ELF-1 (cell line): ENCODE measurements around the gene B3GLCT.
"Not testable (repeated sequence)": the region's sequence is repeated elsewhere in the genome, so short reads cannot be mapped to it uniquely, and the experiment has no call there.

Experiments
- DNase-seq: peaks from one replicate; pipeline ENCODE4 v3.0.0-alpha.2; 2016; ENCODE audit warnings: low read depth, low spot score

Gene B3GLCT

DNA sequence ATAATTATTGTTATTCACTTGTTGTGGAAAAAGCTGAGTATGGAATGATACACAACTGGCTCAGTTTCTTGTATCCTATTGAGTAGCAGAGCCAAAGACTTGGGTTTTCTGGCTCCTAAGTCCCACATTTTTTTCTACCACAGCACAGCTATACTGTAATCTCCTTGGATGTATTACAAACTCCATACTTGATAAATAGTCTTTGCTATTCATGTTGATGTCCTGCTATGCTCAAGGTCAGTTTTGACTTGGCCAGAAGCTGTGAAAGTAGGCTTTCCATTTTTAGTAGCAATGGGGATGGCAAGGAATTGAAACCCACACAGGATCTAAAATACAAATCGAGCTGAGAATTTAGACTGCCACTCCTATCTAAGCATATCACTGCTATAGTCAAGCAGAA is 79.1 kb downstream of the B3GLCT start:
- no peak for DNase-seq

DNA sequence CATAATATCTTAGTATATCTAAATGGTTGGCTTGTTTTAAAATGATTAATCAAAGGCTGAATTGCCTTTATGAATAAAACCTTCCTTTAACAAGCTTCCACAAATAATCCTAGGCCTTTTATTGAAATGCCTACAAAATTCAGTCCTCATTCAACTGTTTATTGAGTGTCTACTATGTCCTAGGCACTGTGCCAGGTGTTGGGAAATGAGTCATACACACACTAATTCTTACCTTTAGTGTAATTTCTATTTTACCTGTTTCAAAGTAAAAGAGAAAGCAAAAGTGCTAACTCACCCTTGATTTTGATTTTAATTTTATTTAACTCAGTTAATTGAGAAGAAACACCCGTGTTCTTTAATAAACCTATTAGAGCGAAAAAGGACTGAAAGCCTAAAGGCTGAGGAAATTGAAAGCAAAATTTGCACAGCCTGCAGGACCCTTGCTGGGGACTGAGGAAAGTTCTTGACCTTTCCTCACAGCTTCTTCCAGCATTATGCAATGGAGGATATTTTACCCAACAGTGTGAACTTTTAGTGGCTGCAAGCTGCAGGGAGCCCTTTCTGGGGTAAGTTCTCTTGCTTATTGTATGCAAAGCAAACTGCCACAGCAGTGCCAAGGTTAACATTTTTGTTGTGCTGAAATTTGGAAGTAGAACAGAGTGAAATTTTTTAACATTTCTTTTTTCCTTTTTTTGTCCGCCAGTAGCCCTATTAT is 83.1 kb downstream of the B3GLCT start:
- DNase-seq: no peak

DNA sequence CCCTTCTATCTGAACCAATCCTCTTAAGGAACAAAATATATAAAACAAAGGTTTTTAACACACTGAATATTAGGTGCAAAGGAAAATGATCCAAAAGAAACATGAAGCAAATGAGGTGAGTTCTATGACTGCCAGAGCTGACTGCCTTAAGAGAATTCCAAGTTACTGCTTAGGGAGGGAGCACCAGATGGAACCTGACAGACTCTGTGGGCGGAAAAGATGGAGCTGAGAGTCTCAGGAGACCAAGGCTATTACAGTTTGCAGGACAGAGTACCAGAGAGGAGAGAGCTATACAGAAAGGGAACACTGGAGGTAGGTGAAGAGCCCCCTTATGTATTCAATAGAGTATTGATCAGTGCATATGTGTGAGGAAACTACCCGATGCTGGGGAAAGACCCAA is 87.2 kb downstream of the B3GLCT start:
- DNase-seq: no peak

DNA sequence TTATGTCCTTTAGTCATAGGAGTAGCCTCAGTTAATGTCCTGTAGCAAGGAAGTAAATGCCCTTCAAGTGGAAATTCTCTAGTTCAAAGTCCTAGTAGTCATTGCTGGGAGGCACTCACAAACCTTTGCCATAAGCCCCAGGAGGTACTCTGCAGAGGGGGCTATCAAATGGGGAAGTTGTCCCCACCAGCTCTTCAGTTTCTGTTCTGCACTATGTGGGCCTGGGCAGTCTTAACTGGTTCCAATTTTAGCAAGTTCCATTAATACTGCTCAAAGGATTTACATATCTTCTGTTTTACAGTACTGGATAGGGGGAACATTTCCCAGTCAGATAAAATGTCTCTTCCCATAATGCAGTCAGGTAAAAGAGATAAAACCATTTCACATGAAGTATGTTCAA is 101.3 kb downstream of the B3GLCT start:
- no peak for DNase-seq

DNA sequence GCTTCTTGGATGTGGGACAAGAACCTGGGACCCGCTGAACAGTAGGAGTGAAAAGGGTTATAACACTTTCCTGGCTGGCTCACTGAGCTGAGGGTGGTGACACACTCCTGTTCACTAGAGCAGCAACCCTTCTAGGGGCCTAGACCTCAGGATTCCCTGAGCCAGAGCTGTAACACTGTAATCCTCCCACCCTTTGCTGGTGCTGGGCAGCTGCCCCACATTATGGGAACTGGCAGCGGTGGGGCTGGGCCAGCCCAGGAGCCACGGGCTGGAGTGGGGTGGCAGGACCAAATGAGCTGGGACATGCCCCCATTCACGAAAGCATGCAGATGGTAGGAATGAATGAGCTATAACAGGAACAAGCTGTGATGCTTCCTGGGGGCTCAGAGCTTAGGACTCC is 110.6 kb downstream of the B3GLCT start:
- no peak for DNase-seq

DNA sequence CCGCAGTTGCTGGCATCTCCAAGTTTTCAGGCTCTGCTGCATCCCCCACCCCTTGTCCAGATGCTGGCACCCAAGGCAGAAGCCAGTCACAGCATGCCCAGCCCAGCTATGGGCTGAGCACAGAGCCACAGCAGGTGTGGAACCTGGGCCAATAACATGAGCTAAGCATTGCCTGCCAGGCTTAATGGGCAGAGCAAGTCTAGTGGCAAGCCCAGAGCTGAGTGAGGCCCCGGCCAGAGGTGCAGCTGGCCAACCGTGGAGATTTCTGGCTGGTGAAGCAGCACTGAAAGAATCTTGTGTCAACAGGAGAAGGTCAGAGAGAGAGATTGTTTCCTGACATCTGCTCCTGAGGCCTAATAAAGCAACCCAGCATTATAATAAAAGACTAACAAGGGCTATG is 111.0 kb downstream of the B3GLCT start:
- no peak for DNase-seq

DNA sequence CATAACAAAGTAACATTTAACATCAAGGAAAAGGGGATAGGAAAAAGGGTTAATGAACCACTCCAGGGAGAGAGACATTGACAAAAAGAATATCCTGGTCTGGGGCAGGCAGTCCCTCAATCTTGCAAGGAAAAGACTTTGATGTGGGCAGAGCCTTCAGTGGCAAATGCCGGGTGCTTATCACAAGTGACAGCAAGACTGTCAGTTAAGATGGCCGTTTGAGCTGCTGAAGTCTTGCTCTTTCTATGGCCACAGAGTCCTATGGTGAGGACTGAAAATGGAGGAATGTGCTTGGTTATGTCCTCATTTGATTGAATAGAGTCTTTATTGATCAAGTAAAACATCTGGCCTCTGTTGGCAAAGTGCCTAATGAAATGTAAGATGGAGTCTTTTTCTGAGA is 112.1 kb downstream of the B3GLCT start:
- DNase-seq: no peak

DNA sequence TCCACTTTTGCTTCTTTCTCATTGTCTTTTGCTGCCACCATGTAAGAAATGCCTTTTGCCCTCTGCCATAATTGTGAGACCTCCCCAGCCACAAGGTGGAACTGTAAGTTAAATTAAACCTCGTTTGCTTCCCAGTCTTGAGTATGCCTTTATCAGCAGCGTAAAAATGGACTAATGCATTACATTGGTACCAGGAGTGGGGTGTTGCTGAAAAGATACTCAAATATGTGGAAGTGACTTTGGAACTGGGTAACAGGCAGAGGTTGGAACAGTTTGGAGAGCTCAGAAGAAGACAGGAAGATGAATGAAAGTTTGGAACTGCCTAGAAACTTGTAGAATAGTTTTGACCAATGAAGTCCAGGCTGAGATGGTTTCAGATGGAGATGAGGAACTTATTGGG is 115.2 kb downstream of the B3GLCT start:
- no peak for DNase-seq

DNA sequence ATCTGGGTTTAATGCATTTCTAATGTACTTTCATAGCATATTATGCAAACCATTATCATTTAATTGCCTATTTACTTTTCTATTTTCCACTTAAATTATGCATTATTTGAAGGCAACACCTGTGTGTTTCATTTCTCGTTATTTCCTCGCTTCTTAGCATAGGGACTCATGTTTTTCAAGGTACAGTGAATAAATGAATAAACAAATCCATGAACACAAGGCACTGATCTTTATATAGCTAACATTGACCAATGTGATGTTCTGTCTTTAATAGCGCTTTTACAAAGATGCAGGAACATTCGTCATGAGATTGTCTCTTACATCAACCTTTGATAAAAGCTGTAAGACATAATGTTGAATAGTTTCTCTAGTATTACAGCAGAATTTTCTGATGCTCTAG is 121.2 kb downstream of the B3GLCT start:
- no peak for DNase-seq

DNA sequence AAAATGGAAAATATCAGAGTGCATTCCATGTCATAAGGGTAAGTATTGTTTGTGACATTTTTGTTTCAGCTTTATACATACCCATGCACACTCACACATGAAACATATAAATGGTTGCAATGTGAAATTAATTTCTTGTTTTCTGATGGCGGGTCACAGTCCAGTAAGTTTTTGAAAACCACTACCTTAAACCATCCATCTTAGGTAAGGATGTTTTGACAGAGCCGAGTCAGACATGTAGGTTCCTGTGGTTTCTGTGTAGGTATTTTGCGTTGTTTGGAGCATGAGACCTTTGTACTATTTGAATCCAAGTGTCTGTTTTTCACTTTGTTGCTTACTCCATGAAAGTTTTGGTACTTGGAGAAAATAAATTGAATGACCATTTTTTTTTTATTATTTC is 121.7 kb downstream of the B3GLCT start:
- no peak for DNase-seq

DNA sequence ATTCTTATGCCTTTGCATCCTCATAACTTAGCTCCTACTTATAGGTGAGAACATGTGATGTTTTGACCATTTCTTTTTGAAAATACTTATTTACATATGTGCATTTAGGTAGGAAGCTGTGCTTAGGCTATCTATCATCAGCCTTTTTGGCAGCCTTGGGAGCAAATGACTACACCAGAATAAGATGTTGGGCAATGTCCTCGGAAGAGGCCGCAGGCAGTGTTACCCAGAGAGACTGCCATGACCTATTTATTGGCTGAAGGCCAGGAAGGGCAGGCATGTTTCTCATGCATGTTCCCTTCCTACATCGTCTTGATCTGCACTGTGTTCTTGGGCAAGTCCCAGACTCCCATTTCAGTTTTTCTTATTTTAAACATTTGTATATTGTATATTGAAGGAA is 122.3 kb downstream of the B3GLCT start:
- DNase-seq: no peak

DNA sequence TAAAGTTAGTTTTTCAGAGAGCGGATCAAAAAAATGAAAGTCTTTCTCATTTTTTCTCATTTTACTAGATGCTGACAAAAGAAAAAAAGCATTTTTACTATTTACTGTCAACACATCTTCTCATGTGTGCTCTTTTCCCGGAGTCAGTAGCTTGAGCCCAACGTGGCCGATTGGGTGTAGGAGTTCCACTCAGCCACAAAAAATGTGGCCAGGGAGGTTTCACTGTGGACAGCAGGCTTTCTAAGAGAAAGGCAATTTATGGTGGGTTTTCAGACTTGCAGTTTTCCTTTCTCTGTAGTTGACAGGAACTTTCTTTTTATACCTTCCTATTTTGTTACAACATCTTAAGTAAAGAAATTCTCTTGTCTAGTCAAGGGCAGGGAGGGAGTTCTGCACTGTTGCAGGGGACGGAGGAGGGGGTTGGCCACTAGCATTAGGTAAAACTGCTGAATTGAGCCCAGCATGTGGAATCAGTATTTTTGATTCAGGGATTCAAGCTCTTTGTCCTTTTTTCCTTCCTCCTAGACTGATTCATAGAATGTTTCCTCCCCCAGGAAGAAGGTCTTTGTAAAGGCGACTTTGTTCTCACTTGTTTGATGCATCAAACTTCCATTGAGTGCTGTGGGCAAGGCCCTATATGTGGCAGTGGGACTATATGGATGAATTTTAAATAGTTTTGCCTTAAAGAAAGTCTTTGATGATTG is 123.1 kb downstream of the B3GLCT start:
- no peak for DNase-seq

DNA sequence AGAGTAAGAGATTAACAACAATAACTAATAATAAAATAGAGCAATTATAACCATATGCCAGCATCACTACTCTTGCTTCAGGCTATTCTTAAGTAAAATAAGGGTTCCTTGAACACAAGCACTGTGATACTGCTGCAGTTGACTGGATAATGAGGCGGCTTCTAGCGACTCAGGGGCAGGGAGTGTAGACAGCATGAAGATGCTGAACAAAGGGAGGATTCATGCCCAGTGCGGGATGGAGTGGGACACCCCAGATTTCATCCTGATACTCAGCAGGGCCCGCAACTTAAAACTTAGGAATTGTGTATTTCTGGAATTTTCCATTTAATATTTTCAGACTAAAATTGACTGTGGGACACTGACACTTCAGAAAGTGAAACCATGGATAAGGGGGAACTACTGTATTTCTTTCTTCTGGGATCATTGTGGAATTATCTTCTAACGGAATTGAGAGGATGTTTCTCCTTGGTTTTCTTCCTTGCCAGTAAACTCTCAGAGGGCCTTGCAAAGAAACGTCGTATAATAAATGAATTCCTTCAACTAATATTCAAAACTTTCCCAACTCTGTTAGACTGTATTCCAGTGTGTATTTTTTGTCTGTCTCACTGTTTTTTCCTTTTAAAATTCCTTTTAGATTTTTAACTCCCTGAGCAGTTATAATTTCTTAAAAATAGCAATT is 127.5 kb downstream of the B3GLCT start:
- DNase-seq: no peak

DNA sequence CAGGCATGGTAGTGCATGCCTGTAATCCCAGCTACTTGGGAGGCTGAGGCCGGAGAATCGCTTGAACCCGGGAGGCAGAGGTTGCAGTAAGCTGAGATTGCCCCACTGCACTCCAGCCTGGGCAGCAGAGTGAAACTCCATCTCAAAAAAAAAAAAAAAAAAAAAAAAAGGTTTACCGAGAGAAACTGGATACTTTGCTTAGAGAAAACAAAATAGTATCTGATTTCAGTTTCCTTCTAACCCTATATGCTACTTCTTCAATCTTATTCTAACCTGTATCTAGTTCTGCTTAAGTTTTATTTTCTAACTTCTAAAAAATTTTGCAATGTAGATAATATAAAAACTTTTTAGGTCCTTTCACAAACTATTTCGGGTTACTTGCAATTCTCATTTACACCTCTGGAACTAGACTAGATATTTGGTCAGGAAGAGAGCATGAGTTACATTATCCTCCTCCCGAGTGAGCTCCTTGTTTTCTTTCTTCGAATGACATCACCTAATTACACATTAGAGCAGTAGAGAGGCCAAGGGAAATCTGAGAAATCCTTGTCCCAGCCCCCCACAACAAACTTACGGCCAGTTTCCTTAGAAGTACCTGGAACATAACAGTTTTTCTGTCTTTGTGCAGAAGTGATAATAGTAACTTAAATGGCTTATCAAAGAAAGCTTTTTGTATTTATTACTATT is 128.9 kb downstream of the B3GLCT start:
- no peak for DNase-seq

DNA sequence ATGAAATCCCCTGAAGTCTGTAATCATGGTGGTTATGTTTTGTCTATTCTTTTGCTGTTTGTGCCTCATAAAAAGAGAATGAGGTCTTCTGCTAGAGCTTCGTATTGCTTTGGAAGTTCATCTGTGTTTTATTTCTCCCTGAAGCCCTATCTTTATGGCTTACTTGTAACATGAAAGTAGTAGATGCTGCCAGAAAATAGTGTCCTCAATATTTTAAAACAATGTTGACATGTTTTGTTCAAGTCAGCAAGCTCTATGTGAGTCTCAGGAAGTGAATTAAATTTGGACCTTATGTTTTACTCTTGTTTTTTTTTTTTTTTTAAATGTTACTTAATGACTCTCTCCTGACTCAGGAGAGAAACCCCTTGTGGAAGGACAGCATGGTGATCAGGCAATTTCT is 130.5 kb downstream of the B3GLCT start:
- DNase-seq: no peak

DNA sequence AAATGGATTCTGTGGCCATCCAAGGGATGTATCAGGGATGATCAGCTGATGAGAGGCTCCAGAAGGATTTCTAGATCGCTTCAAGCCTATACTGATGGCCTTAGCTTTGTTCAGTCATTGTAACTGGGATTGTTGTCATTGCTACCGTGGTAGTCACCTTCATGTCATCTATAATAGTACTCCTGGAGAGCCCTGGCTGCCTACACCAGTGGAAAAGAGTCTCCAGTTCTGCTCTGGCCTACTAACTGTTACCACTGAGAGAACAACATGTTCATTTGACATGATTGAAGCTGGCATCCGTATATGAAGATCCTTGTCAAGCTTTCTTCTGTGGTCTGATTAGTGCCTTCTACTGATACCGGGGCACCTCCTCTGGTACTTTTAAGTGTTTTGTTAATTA is 131.3 kb downstream of the B3GLCT start:
- DNase-seq: no peak

DNA sequence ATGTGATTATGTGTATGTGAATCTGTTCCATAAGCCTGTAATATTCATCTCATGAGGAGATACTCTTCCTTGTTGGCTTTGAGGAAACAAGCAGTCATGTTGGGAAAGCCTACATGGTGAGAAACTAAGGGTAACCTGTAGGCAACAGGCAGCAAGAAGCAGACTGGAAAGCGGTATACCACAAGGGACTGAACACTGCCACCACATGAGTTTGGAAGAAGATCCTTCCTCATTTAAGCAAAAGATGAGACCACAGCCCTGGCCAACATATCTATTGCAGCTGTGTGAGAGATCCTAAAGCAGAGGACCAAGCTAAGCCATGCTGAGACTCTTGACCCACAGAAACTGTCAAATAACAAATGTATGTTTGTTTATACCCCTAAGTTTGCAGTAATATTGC is 134.8 kb downstream of the B3GLCT start:
- DNase-seq: no peak

DNA sequence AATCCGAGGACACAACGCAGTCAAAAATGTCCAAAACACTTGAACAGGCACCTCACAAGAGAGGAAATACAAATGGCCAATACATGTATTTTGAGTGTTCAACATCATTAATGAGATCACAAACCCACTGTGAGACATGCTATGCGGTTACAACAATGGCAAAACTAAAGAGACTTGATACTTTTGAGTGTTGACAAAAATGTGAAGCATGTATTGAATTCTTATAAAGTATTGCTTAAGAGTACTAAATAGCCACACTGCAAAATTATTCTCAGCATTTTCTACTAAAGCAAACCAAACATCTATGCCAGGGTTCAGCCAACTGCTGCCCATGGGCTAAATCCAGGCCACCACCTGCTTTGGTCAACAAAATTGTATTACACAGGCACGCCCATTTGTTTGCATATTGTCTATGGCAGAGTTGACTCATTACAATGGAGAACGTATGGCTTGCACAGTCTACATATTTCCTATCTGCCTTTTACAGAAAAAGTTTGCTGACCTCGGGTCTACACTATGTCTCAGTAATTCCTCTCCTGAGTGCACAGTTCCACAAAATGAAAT is 135.3 kb downstream of the B3GLCT start:
- DNase-seq: no peak

DNA sequence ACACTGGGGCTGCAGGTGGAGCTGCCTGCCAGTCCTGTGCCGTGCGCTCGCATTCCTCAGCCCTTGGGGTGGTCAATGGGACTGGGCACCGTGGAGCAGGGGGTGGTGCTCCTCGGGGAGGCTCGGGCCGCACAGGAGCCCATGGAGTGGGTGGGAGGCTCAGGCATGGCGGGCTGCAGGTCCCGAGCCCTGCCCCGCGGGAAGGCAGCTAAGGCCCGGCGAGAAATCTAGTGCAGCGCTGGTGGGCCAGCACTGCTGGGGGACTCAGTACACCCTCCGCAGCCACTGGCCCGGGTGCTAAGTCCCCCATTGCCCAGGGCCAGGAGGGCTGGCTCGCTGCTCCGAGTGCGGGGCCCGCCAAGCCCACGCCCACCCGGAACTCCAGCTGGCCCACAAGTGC is 139.8 kb downstream of the B3GLCT start:
- DNase-seq: not testable (repeated sequence)

DNA sequence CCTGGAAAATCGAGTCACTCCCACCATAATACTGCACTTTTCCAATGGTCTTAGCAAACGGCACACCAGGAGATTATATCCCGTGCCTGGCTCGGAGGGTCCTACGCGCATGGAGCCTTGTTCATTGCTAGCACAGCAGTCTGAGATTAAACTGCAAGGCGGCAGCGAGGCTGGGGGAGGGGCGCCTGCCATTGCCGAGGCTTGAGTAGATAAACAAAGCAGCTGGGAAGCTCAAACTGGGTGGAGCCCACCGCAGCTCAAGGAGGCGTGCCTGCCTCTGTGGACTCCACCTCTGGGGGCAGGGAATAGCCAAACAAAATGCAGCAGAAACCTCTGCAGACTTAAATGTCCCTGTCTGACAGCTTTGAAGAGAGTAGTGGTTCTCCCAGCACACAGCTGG is 141.1 kb downstream of the B3GLCT start:
- not testable (repeated sequence) for DNase-seq

DNA sequence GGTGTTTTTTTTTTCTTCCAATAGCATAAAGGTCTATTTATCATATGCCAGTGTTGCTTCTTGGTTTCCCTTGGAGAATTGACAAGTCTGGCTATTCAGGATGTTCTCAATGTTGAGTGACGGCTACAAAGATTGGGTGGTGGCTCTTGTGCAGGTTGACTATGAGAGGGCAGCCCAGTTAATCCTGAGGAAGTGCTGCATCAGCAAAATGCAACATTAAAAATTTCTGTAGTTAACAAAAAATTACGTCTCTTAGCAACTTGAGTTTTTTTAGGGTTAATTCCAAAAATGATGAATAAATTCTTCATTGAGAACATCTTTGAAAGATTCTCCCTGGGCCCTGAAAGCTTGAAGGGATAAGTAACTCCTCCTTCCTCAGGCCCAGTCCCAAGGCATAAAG is 147.1 kb downstream of the B3GLCT start:
- no peak for DNase-seq

DNA sequence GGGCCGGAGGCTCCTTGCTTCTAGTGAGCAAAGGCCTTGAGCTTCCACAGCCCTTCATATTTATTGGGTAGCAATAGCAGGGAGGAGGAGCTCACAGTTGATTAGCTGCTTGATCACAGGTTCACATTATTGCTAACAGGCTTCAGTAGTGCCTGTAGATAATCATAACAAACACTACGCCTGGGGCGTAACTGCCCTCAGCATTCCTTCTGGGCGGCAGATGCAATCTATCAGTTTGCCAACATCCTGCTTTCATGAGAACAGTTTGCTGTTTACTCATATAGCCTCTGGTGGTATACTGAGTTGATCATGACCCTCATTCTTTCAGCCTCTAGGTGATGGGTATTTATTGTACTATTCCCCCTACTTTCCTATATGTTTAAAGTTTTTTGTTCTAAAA is 149.4 kb downstream of the B3GLCT start:
- DNase-seq: no peak
